Hepatic stellate cell (primary cell): ENCODE results near the gene CFAP299.
"Not testable (repeated sequence)": the region's sequence is repeated elsewhere in the genome, so short reads cannot be mapped to it uniquely, and the experiment has no call there.

Experiments
- DNase-seq: peaks from one replicate; pipeline ENCODE4 v3.0.0; 2011; ENCODE audit warnings: low spot score

Gene CFAP299

GRCh38 chr4:80730158-80730557, 394.6 kb downstream of the CFAP299 start:
- no peak for DNase-seq

GRCh38 chr4:80731436-80731835, 395.9 kb downstream of the CFAP299 start:
- no peak for DNase-seq

- DNase-seq = no peak
Measured at GRCh38 chr4:80732010-80732409, 396.5 kb downstream of the CFAP299 start.

- DNase-seq = no peak
Measured at GRCh38 chr4:80740375-80740774, 404.8 kb downstream of the CFAP299 start.

- not testable (repeated sequence) for DNase-seq
Measured at GRCh38 chr4:80749558-80749957, 414.0 kb downstream of the CFAP299 start.

GRCh38 chr4:80751200-80751599, 415.7 kb downstream of the CFAP299 start:
- no peak for DNase-seq

DNA sequence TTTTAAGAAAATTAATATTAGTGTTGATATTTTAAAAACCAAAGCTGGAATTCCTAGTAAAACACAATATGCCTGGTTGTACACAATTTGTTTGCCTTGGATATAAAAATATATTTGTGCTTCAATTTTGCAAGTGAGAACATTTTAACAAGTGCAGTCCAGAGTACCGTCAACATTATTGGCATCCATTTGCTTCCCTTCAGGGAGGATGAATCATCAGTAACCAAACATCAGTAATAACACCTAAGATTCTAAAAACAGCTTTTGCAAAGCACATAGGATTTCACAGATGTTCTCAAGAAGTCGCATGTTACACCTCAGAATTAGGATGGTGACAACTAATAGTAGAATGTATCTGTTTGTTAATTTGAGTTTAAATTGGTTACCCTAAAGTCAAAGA, 432.4 kb downstream of the CFAP299 start:
- DNase-seq = no peak

GRCh38 chr4:80776168-80776567, 440.6 kb downstream of the CFAP299 start:
- no peak for DNase-seq

- no peak for DNase-seq
Measured at GRCh38 chr4:80781431-80781830, 445.9 kb downstream of the CFAP299 start.

DNA sequence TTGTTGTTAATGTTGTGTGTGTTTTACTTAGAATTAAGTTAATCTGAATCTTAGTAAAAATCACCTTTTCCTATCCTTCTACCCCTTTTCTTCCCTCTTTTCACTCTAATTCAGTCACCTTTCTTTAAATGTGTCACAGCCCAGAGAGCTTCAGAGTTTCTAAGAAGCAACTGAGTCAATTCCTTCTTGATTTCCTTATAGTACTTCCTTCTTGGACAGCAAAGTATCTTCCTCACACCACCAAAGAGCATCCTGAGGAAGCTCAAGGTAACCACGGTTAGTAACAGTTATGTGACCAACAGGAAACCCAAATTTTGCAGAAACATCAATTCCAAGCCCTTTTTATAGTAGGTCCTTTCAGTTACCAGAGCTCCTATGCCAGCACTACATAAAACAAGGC, 451.8 kb downstream of the CFAP299 start:
- no peak for DNase-seq

- DNase-seq = no peak
Measured at GRCh38 chr4:80788798-80789197, 453.3 kb downstream of the CFAP299 start.

GRCh38 chr4:80790152-80790551, 454.6 kb downstream of the CFAP299 start:
- DNase-seq = no peak

DNA sequence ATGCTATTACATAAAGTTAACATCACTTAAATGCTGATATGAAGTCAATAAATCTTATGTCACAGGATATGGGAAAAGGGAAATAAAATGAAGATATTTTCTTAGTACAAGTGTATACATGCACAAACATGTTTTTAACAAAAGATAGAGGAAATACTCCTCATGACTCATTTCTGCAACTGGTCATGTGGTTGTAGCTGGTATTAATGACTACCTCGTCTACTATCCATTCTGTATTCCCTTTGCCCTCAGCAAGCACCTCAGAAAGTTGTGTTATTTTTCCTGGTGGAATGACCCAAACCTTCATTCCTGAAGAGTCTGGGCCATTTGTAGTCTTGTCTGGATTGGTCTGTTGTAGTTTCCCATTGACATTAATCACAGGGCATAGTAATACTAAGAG, 458.1 kb downstream of the CFAP299 start:
- DNase-seq = not testable (repeated sequence)

GRCh38 chr4:80798082-80798481, 462.6 kb downstream of the CFAP299 start:
- no peak for DNase-seq

GRCh38 chr4:80800719-80801118, 465.2 kb downstream of the CFAP299 start:
- DNase-seq = not testable (repeated sequence)

GRCh38 chr4:80803337-80803736, 467.8 kb downstream of the CFAP299 start:
- DNase-seq = no peak

GRCh38 chr4:80806472-80806871, 470.9 kb downstream of the CFAP299 start:
- DNase-seq = no peak

DNA sequence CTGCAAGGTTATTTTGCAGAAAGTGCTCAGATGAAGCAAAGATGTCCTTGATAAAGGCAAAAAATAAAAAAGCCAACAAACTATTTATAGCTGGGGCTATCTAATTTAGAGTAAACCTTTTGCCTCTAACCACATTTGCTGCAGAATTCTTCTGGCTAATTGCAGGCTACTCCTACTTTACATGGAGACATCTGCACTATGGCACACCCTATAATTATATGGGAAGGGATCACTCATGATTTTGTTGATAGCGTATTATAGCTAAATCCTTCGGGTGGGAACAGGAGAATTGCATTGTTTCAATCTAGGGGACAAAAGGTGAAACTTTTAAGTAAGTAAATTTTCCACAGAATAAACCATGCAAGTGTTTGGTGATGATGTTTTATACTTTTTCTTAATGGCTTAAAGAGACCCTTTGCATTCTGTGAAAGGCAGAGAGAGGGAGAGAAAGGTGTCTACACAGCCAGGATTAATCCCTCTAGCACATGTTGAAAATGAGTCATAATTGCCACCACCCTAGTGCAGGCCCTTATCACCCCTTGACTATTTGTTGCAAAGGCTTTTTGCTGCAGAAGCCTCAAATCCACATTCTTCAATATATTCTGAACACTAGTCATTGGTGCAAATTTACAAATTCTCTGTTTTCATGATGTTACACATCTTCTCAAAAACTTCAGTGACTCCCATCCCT, 473.7 kb downstream of the CFAP299 start:
- no peak for DNase-seq

DNA sequence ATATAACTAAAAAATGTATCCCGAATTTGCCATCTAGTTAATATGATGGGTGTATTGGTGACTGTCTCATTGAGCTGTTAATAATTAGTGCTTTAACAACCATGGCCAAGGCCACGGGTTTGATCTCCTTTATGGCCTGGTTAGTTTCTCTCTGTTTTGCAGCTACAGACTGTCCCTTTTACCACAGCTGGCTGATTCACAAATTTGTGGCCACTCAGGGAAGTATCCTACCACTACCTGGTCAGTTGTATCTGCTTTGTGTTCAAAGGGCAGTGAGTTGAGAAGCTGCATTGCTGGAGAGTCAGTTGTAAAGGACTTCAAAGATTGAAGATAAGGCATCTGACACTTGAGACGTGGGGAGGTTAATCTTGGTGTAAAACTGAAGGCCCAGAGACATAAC, 475.9 kb downstream of the CFAP299 start:
- DNase-seq = no peak

DNA sequence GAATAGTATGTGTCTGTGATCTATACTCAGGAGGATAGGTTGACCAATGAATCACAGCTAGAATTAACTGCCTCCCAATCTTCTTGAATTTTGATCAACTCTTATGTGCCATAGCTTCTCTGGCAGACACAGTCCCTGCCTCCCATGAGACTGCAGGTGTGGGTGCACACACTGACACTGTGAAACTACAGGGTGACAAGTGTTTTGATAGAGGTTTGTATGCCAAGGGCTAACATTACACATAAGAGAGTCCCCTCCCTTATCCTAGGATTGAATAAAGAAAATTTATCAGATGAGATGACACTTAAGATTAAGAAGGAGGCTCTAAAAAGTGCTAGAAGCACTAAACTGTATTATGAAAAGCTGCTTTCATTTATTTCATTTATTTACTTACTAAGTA, 476.6 kb downstream of the CFAP299 start:
- no peak for DNase-seq

DNA sequence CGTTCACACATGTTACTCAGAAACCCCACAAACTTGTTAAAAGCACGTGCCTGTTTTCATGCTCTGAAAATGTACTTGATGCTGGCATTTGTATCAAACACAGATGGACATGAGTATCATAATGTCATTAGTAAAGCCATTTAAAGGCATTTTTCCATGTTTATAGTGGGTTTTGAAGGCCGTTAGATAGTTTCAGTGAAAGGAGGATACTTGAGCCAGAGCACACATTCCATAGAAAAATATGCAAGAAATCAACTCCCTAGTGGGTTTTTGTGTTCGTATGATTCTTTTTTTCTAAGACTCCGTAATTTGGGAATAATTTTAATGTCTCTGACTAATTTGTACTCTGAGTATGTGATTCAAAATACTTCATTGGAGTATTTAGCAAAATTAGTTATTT, 478.7 kb downstream of the CFAP299 start:
- DNase-seq = no peak

DNA sequence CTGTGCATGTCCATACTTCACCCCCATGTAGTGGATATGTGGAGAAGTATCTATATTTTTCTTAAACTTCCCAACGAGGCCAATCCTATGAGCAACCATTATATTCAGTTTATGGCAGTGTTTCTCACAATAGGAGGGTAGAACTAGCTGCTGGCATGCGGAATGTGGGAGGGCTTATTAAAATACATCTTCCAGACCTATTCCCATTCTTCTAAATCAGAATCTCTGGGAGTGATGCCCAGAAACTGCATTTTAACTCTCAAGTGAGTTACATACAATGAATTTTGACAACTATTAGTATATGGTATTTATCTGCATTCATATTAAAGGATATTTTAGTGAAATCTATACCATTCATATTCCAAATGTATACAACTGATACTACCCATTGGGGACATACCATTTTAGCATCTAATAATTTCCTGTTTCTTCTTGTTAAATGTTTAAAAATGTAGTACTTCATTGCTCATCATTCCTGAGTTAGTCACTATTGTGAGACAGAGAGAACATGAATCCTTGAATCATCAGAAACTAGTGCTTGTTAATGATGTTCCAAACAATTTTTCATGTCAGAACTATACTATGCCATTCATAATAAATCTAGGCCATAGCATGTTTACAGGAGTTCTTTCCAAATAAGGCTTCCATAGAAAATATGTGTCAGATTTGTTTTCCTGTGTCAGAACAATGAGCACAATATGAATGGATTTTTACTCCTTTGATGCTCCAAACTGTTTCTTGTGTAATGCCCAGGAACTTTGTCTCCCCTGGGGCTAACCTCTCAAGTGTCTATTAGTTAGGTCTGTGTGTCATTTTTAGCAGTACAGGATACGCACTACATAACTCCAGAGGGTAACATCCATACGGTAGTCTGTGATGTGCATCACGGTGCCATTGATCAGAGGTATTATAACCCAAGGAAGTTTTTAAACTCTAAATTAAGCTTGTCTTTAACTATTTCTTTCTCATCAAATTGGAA, 496.1 kb downstream of the CFAP299 start:
- peak; percentile 2 for DNase-seq

GRCh38 chr4:80839281-80839680, 503.8 kb downstream of the CFAP299 start:
- DNase-seq = no peak
